GM12872 (cell line): ENCODE measurements around the gene SERTAD1.

Experiments used
- CTCF ChIP-seq: IDR thresholded peaks from 3 replicates; pipeline ENCODE4 v1.5.1; 2011; ENCODE audit warnings: low read depth, mild to moderate bottlenecking, low read length, moderate library complexity; ENCODE audit not compliant: insufficient read depth

SERTAD1 gene

GRCh38 chr19:40422748-40423566 lies 2.8 kb downstream of the SERTAD1 start:
- no peak for TF ChIP-seq CTCF

GRCh38 chr19:40421993-40422747 lies 3.6 kb downstream of the SERTAD1 start:
- TF ChIP-seq CTCF, result no peak

GRCh38 chr19:40420766-40421765 lies 4.7 kb downstream of the SERTAD1 start:
- TF ChIP-seq CTCF, result peak; percentile 95

- no peak for TF ChIP-seq CTCF
Measured at GRCh38 chr19:40420451-40420765, 5.4 kb downstream of the SERTAD1 start.

- no peak for TF ChIP-seq CTCF
Measured at GRCh38 chr19:40419780-40420179, 6.0 kb downstream of the SERTAD1 start.

- TF ChIP-seq CTCF, result no peak
Measured at GRCh38 chr19:40419066-40419612, 6.7 kb downstream of the SERTAD1 start.
